Measurements from ENCODE around the gene MMP24.

Gene MMP24

DNA sequence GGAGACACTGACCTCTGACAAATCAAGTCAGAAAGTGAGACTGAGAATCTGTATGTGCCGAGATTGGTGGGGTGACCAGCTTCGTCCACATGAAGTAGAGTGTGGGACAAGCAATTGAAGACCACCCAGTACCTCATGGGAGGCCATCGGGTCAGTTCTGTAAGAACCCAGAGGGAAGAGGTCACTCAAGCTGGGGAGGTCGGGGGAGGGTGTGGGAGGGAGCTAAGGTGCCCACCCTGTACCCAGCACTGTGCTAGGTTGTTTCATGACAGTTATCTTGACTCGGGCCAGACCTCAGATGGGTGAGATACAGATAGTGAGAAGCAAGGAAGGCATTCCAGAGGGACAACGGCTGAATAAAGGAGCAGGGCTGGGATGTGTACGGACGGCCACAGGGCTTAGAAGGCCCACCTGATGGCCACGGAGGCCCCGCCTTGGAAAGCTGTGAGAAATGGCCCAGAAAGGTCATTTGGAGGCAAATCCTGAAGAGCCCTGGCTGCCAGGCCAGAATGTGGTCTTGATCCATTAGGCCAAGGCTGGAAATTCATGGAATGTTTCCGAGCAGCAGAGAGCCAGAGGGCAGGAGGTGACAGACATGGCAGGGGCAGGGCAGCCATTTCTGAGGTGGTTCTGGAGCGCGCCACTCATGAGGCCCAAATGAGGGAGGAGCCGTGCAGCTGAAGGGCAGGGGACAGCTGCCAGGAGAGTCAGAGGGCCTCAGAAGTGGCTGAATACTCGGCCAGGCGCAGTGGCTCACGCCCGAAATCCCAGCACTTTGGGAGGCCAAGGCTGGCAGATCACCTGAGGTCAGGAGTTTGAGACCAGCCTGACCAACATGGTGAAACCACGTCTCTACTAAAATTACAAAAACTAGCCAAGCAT lies 43.8 kb downstream of the MMP24 start:
- no peak for TF ChIP-seq POLR2AphosphoS5 (IDR thresholded peaks at IDR 0.05; ENCODE audit: low read depth, low read length)
- no peak for TF ChIP-seq FOXP2 (optimal IDR thresholded peaks at IDR 0.05; ENCODE audit: borderline replicate concordance, extremely low read depth, extremely low read length, insufficient read depth)
- TF ChIP-seq SIN3A (IDR thresholded peaks at IDR 0.05; ENCODE audit: borderline replicate concordance, insufficient read depth, low read length): no peak
- no peak for TF ChIP-seq TAF1 (IDR thresholded peaks at IDR 0.05; ENCODE audit: borderline replicate concordance, insufficient read depth, low read length)
- TF ChIP-seq, protein P1, sequence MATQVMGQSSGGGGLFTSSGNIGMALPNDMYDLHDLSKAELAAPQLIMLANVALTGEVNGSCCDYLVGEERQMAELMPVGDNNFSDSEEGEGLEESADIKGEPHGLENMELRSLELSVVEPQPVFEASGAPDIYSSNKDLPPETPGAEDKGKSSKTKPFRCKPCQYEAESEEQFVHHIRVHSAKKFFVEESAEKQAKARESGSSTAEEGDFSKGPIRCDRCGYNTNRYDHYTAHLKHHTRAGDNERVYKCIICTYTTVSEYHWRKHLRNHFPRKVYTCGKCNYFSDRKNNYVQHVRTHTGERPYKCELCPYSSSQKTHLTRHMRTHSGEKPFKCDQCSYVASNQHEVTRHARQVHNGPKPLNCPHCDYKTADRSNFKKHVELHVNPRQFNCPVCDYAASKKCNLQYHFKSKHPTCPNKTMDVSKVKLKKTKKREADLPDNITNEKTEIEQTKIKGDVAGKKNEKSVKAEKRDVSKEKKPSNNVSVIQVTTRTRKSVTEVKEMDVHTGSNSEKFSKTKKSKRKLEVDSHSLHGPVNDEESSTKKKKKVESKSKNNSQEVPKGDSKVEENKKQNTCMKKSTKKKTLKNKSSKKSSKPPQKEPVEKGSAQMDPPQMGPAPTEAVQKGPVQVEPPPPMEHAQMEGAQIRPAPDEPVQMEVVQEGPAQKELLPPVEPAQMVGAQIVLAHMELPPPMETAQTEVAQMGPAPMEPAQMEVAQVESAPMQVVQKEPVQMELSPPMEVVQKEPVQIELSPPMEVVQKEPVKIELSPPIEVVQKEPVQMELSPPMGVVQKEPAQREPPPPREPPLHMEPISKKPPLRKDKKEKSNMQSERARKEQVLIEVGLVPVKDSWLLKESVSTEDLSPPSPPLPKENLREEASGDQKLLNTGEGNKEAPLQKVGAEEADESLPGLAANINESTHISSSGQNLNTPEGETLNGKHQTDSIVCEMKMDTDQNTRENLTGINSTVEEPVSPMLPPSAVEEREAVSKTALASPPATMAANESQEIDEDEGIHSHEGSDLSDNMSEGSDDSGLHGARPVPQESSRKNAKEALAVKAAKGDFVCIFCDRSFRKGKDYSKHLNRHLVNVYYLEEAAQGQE (IDR thresholded peaks at IDR 0.05; ENCODE audit: insufficient read depth in 1 of 2, low read depth in 2 of 2, low read length in 2 of 2): no peak

DNA sequence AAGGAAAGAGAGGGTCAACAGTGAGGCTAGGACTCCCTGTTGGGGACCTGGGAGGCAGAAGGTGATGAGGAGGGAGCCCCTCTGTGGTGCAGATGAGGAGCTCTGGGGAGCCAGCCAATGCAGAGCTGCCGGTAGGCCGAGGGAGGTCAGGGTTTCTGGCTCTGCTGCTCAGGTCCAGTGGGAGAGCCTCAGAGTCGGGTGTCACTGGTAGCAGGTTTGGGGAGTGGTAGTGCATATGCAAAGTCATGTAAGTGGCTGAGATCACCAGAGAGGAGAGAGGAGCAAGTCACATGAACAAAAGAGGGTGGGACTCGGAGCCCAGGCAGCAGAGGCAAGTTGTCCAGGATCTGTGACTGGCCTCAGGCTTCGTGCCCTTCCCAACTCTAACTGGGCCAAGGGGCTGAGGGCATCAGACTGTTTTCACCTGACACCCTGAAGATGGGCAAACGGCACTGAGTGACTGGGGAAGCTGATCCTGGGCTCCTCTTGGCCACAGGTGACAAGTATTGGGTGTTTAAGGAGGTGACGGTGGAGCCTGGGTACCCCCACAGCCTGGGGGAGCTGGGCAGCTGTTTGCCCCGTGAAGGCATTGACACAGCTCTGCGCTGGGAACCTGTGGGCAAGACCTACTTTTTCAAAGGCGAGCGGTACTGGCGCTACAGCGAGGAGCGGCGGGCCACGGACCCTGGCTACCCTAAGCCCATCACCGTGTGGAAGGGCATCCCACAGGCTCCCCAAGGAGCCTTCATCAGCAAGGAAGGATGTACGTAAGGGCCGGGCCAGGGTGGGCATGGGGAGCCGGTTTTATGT lies 44.8 kb downstream of the MMP24 start:
- TF ChIP-seq FOXP2 (optimal IDR thresholded peaks at IDR 0.05; ENCODE audit: borderline replicate concordance, extremely low read depth, extremely low read length, insufficient read depth) (no peak), SIN3A (IDR thresholded peaks at IDR 0.05; ENCODE audit: borderline replicate concordance, insufficient read depth, low read length) (no peak), TAF1 (IDR thresholded peaks at IDR 0.05; ENCODE audit: borderline replicate concordance, insufficient read depth, low read length) (no peak), POLR2AphosphoS5 (IDR thresholded peaks at IDR 0.05; ENCODE audit: low read depth, low read length) (no peak)
- TF ChIP-seq, protein P1 (IDR thresholded peaks at IDR 0.05; ENCODE audit: insufficient read depth in 1 of 2, low read depth in 2 of 2, low read length in 2 of 2): no peak

DNA sequence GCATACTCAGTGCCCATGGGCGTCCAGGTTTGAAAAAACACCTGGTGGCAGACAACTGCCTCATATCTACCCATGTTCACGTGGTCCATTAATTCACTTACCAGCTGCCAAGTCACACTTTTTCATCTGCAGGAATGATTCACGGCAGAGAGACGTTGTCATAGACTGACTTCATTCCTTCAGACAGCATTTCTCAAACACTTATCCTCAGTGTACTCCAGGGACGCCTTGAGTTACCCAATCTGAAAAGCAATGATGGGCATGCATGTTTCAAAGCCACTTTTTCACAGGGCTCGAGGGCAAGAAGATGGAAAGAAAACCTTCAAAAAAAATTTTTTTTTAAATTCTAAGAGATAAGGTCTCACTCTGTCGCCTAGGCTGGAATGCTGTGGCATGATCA lies 45.4 kb downstream of the MMP24 start:
- TF ChIP-seq TAF1 (IDR thresholded peaks at IDR 0.05; ENCODE audit: borderline replicate concordance, insufficient read depth, low read length): no peak
- TF ChIP-seq, protein P1 (IDR thresholded peaks at IDR 0.05; ENCODE audit: insufficient read depth in 1 of 2, low read depth in 2 of 2, low read length in 2 of 2): no peak
- no peak for TF ChIP-seq POLR2AphosphoS5 (IDR thresholded peaks at IDR 0.05; ENCODE audit: low read depth, low read length)
- TF ChIP-seq FOXP2 (optimal IDR thresholded peaks at IDR 0.05; ENCODE audit: borderline replicate concordance, extremely low read depth, extremely low read length, insufficient read depth): no peak
- TF ChIP-seq SIN3A (IDR thresholded peaks at IDR 0.05; ENCODE audit: borderline replicate concordance, insufficient read depth, low read length): no peak

DNA sequence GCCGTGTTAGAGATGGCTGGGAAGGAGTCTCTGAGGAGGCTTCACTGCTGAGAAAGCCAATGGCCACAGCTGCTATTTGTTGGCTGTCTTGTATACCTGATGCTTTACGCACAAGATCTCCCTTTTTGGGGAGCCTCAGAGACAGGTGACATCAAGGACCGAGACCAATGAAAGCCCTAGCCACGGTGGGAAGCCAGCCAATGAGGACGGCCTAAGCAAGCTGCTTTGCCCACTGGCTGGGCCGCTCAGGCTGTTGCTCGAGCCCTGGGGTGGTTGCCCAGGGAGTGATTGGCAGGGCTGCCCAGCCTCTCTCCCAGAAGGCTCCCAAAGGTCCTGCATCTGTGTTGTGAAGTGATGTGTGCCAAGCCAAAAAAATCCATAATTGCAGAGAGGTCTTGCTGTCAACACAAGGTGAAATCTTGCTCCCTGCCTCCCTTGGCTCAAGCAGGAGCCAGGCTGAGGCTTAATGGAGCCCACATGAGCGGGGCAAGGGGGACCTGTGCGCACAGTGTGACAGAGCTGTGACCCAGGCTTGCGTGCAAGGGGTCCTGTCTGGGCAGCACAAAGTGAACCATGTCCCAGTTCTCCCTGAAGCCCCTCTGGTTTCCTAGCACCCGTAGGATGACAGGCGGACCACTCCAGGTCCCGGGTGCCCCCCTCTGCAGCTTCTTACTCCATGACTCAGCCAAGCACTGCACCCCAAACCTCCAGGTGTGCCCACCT lies 47.1 kb downstream of the MMP24 start:
- no peak for TF ChIP-seq FOXP2 (optimal IDR thresholded peaks at IDR 0.05; ENCODE audit: borderline replicate concordance, extremely low read depth, extremely low read length, insufficient read depth)
- no peak for TF ChIP-seq SIN3A (IDR thresholded peaks at IDR 0.05; ENCODE audit: borderline replicate concordance, insufficient read depth, low read length)
- no peak for TF ChIP-seq POLR2AphosphoS5 (IDR thresholded peaks at IDR 0.05; ENCODE audit: low read depth, low read length)
- TF ChIP-seq, protein P1 (IDR thresholded peaks at IDR 0.05; ENCODE audit: insufficient read depth in 1 of 2, low read depth in 2 of 2, low read length in 2 of 2): no peak
- TF ChIP-seq TAF1 (IDR thresholded peaks at IDR 0.05; ENCODE audit: borderline replicate concordance, insufficient read depth, low read length): no peak
